Progenitor cell of endocrine pancreas (in vitro differentiated cells): ENCODE data around the gene CHST10. TPM values are rescaled to one million over a fixed set of nuclear protein-coding genes. Genes with fewer than 3 reads are reported as not detected.

ENCODE experiments used
- DNase-seq: peaks from one replicate; pipeline ENCODE4 v3.0.0; 2021; ENCODE audit warnings: low spot score; ENCODE audit not compliant: unreplicated experiment
- H3K27ac Mint-ChIP-seq: 2 replicates; pipeline ENCODE4 v1.8.0; 2021; ENCODE audit warnings: mild to moderate bottlenecking, moderate library complexity, mixed read lengths
- H3K27me3 Mint-ChIP-seq: 2 replicates; pipeline ENCODE4 v1.8.0; 2021; ENCODE audit warnings: mixed read lengths
- H3K36me3 Mint-ChIP-seq: 2 replicates; pipeline ENCODE4 v1.8.0; 2022; ENCODE audit warnings: mixed read lengths; ENCODE audit not compliant: insufficient read depth
- H3K4me1 Mint-ChIP-seq: 2 replicates; pipeline ENCODE4 v1.8.0; 2021; ENCODE audit warnings: low read depth, mixed read lengths
- H3K4me3 Mint-ChIP-seq: 2 replicates; pipeline ENCODE4 v1.8.0; 2021; ENCODE audit warnings: low read depth, mild to moderate bottlenecking, moderate library complexity, mixed read lengths
- H3K9me3 Mint-ChIP-seq: 2 replicates; pipeline ENCODE4 v1.8.0; 2021; ENCODE audit warnings: low read depth, mixed read lengths
- total RNA-seq: library from RNA; stranded (reverse); gene quantifications from 2 replicates; pipeline ENCODE4 v1.2.1, GENCODE V29; 2021
- TF ChIP-seq, protein P1 (sequence below): fragments of 200-600 bp; sonication (generic); IDR thresholded peaks from one replicate; pipeline ENCODE4 v1.5.0; 2021; ENCODE audit warnings: antibody characterized with exemption, mild to moderate bottlenecking; ENCODE audit not compliant: unreplicated experiment

The CHST10 gene
- total RNA-seq, 1 donor from 2014 or later = 22.1 TPM

GRCh38 chr2:100401268-100401667, 16.2 kb downstream of the CHST10 start:
- Mint-ChIP-seq H3K27ac (no peak overlapping the region), H3K36me3 (peaks cover 16% of the 10 kb centered on the region), H3K4me1 (peaks cover 4% of the 10 kb centered on the region), H3K9me3 (no peaks in the 10 kb centered on the region), H3K27me3 (no peaks in the 10 kb centered on the region), H3K4me3 (no peak overlapping the region)
- no peak for DNase-seq
- TF ChIP-seq, protein P1, sequence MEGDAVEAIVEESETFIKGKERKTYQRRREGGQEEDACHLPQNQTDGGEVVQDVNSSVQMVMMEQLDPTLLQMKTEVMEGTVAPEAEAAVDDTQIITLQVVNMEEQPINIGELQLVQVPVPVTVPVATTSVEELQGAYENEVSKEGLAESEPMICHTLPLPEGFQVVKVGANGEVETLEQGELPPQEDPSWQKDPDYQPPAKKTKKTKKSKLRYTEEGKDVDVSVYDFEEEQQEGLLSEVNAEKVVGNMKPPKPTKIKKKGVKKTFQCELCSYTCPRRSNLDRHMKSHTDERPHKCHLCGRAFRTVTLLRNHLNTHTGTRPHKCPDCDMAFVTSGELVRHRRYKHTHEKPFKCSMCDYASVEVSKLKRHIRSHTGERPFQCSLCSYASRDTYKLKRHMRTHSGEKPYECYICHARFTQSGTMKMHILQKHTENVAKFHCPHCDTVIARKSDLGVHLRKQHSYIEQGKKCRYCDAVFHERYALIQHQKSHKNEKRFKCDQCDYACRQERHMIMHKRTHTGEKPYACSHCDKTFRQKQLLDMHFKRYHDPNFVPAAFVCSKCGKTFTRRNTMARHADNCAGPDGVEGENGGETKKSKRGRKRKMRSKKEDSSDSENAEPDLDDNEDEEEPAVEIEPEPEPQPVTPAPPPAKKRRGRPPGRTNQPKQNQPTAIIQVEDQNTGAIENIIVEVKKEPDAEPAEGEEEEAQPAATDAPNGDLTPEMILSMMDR = no peak

GRCh38 chr2:100399714-100400113, 17.8 kb downstream of the CHST10 start:
- H3K27ac Mint-ChIP-seq = peak overlapping the region; percentile 22
- H3K36me3 Mint-ChIP-seq = peaks cover 15% of the 10 kb centered on the region
- H3K9me3 Mint-ChIP-seq = no peaks in the 10 kb centered on the region
- H3K27me3 Mint-ChIP-seq = no peaks in the 10 kb centered on the region
- TF ChIP-seq, protein P1 = no peak
- H3K4me3 Mint-ChIP-seq = no peak overlapping the region
- peaks cover 2% of the 10 kb centered on the region for H3K4me1 Mint-ChIP-seq
- no peak for DNase-seq

DNA sequence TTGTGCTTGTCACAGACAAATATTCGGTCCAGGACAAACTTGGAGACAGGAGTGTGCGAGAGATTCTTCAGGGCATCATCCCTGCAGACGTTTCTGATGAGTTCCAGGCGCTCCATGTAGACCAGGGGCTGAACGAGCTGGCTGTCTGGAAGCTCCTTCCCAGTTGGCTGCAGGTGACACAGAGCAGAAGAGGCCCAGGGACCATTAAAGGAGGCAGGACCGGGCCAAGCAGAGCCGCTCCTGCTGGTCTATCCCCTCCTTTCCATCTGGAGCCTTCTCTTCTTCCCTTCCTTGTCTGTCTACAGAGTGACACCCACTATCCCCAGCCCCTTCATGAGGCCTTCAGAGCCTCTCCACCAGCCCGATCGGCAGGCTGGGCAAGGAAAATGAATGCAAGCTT, 19.5 kb downstream of the CHST10 start:
- no peaks in the 10 kb centered on the region for H3K4me1 Mint-ChIP-seq
- DNase-seq = no peak
- H3K9me3 Mint-ChIP-seq = no peaks in the 10 kb centered on the region
- H3K27ac Mint-ChIP-seq = no peak overlapping the region
- H3K27me3 Mint-ChIP-seq = no peaks in the 10 kb centered on the region
- TF ChIP-seq, protein P1 = no peak
- no peak overlapping the region for H3K4me3 Mint-ChIP-seq
- H3K36me3 Mint-ChIP-seq = peaks cover 17% of the 10 kb centered on the region

DNA sequence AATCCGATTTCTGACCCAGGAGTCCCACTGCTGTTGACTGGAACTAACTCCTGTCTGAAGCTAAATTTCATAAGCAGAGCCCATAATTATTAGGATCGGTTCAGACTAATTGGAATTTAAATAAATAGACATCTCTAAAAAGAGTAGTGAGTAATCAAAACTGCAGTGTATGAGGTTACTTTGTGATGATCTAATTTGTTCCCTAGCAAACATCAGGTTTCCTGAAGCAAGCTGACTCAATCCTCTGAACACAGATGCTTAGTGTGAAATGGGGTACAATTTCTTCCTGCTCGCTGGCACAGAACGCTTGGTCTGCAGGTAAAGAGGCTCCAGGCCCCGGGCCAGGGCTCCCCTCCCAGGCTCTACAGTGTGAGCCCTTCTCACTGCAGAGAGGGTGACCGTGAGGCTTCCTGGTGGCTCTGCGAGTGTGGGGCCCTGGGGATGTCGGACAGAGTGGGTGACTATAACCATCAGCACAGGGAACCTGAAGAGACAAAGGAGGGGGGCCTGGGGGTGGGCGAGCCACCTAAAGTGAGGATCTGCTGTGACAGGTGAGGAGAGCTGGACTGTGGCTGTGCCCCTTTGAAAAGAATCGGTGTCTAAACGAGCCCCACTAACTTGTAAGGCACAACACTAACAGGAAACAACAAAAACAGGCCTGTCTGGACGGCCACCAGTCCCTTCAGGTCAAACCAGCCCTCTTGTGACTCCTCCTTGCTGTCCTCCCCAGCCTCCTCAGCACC, 20.2 kb downstream of the CHST10 start:
- H3K9me3 Mint-ChIP-seq = no peaks in the 10 kb centered on the region
- peaks cover 14% of the 10 kb centered on the region for H3K36me3 Mint-ChIP-seq
- no peak for DNase-seq
- H3K27me3 Mint-ChIP-seq = no peaks in the 10 kb centered on the region
- no peaks in the 10 kb centered on the region for H3K4me1 Mint-ChIP-seq
- no peak overlapping the region for H3K4me3 Mint-ChIP-seq
- TF ChIP-seq, protein P1 = no peak
- H3K27ac Mint-ChIP-seq = no peak overlapping the region

GRCh38 chr2:100396483-100396882, 21.0 kb downstream of the CHST10 start:
- no peaks in the 10 kb centered on the region for H3K27me3 Mint-ChIP-seq
- peaks cover 12% of the 10 kb centered on the region for H3K36me3 Mint-ChIP-seq
- H3K4me3 Mint-ChIP-seq = no peak overlapping the region
- no peaks in the 10 kb centered on the region for H3K4me1 Mint-ChIP-seq
- no peaks in the 10 kb centered on the region for H3K9me3 Mint-ChIP-seq
- no peak for DNase-seq
- TF ChIP-seq, protein P1 = no peak
- no peak overlapping the region for H3K27ac Mint-ChIP-seq
